ENCODE data around the gene PGBD5.

Gene PGBD5

GRCh38 chr1:230398856-230399255 lies 27.3 kb downstream of the PGBD5 start:
- ATAC-seq (replicated peaks) (no peak), DNase-seq (no peak)
- Mint-ChIP-seq H3K27me3 (peaks cover 44 to 54% of the 10 kb centered on the region in 2 donors), H3K36me3 (peaks cover 0 to 2% of the 10 kb centered on the region in 2 donors), H3K4me3 (no peak overlapping the region), H3K9me3 (peaks cover under 1 to 3% of the 10 kb centered on the region in 2 donors), H3K27ac (no peak overlapping the region), H3K4me1 (no peaks in the 10 kb centered on the region)

GRCh38 chr1:230396966-230397365 lies 29.2 kb downstream of the PGBD5 start:
- DNase-seq (no peak), ATAC-seq (replicated peaks) (no peak)
- Mint-ChIP-seq H3K4me1 (no peaks in the 10 kb centered on the region), H3K27me3 (peaks cover 49 to 58% of the 10 kb centered on the region in 2 donors), H3K4me3 (no peak overlapping the region), H3K9me3 (peaks cover 0 to 5% of the 10 kb centered on the region in 2 donors), H3K36me3 (peaks cover 0 to 2% of the 10 kb centered on the region in 2 donors), H3K27ac (no peak overlapping the region)

- H3K27me3 Mint-ChIP-seq: peaks cover 52 to 55% of the 10 kb centered on the region in 2 donors
- DNase-seq: no peak
- H3K4me3 Mint-ChIP-seq: no peak overlapping the region
- no peak for ATAC-seq (replicated peaks)
- peaks cover 0 to 2% of the 10 kb centered on the region in 2 donors for H3K36me3 Mint-ChIP-seq
- peaks cover 0 to 5% of the 10 kb centered on the region in 2 donors for H3K9me3 Mint-ChIP-seq
- H3K27ac Mint-ChIP-seq: no peak overlapping the region
- no peaks in the 10 kb centered on the region for H3K4me1 Mint-ChIP-seq
Measured at GRCh38 chr1:230395932-230396331, 30.2 kb downstream of the PGBD5 start.

- ATAC-seq (replicated peaks) (no peak), DNase-seq (no peak)
- peaks cover 0 to 2% of the 10 kb centered on the region in 2 donors for H3K36me3 Mint-ChIP-seq
- no peaks in the 10 kb centered on the region for H3K4me1 Mint-ChIP-seq
- peaks cover 47 to 49% of the 10 kb centered on the region in 2 donors for H3K27me3 Mint-ChIP-seq
- no peak overlapping the region for H3K4me3 Mint-ChIP-seq
- peaks cover 0 to 5% of the 10 kb centered on the region in 2 donors for H3K9me3 Mint-ChIP-seq
- no peak overlapping the region for H3K27ac Mint-ChIP-seq
Measured at GRCh38 chr1:230394741-230395140, 31.4 kb downstream of the PGBD5 start.

GRCh38 chr1:230394134-230394533 lies 32.0 kb downstream of the PGBD5 start:
- ATAC-seq (replicated peaks) (peak in 1 of 2 donors; percentile 58), DNase-seq (no peak)
- Mint-ChIP-seq H3K36me3 (peaks cover 0 to 2% of the 10 kb centered on the region in 2 donors), H3K9me3 (peaks cover 0 to 5% of the 10 kb centered on the region in 2 donors), H3K4me1 (no peaks in the 10 kb centered on the region), H3K27me3 (peaks cover 42 to 44% of the 10 kb centered on the region in 2 donors), H3K27ac (no peak overlapping the region), H3K4me3 (no peak overlapping the region)

- ATAC-seq (replicated peaks) (peak in 1 of 2 donors; percentile 39), DNase-seq (no peak)
- H3K4me3 Mint-ChIP-seq: no peak overlapping the region
- H3K4me1 Mint-ChIP-seq: no peaks in the 10 kb centered on the region
- no peak overlapping the region for H3K27ac Mint-ChIP-seq
- peaks cover 0 to 2% of the 10 kb centered on the region in 2 donors for H3K36me3 Mint-ChIP-seq
- H3K9me3 Mint-ChIP-seq: peaks cover 0 to 5% of the 10 kb centered on the region in 2 donors
- peaks cover 42 to 44% of the 10 kb centered on the region in 2 donors for H3K27me3 Mint-ChIP-seq
Measured at GRCh38 chr1:230393722-230394121, 32.4 kb downstream of the PGBD5 start.

GRCh38 chr1:230392920-230393521 lies 33.1 kb downstream of the PGBD5 start:
- H3K27ac Mint-ChIP-seq: no peak overlapping the region
- ATAC-seq (replicated peaks): no peak
- H3K27me3 Mint-ChIP-seq: peaks cover 36 to 38% of the 10 kb centered on the region in 2 donors
- H3K4me3 Mint-ChIP-seq: no peak overlapping the region
- DNase-seq: no peak
- peaks cover 0 to 5% of the 10 kb centered on the region in 2 donors for H3K9me3 Mint-ChIP-seq
- no peaks in the 10 kb centered on the region for H3K4me1 Mint-ChIP-seq
- peaks cover 0 to 2% of the 10 kb centered on the region in 2 donors for H3K36me3 Mint-ChIP-seq

GRCh38 chr1:230392536-230392909 lies 33.6 kb downstream of the PGBD5 start:
- Mint-ChIP-seq H3K4me3 (no peak overlapping the region), H3K9me3 (peaks cover 0 to 5% of the 10 kb centered on the region in 2 donors)

GRCh38 chr1:230391776-230392535 lies 34.2 kb downstream of the PGBD5 start:
- Mint-ChIP-seq H3K4me3 (no peak overlapping the region), H3K27ac (no peak overlapping the region), H3K4me1 (no peaks in the 10 kb centered on the region), H3K27me3 (peaks cover 34 to 37% of the 10 kb centered on the region in 2 donors), H3K36me3 (peaks cover 0 to 2% of the 10 kb centered on the region in 2 donors), H3K9me3 (peaks cover 0 to 5% of the 10 kb centered on the region in 2 donors)
- no peak for DNase-seq
- ATAC-seq (replicated peaks): no peak

More at GRCh38 chr1:230392536-230392909, 33.6 kb downstream of the PGBD5 start:
- no peak overlapping the region for H3K27ac Mint-ChIP-seq
- ATAC-seq (replicated peaks): no peak
- no peak for DNase-seq
- no peaks in the 10 kb centered on the region for H3K4me1 Mint-ChIP-seq
- peaks cover 36 to 37% of the 10 kb centered on the region in 2 donors for H3K27me3 Mint-ChIP-seq
- peaks cover 0 to 2% of the 10 kb centered on the region in 2 donors for H3K36me3 Mint-ChIP-seq

- no peak overlapping the region for H3K27ac Mint-ChIP-seq
- H3K4me1 Mint-ChIP-seq: no peaks in the 10 kb centered on the region
- H3K4me3 Mint-ChIP-seq: no peak overlapping the region
- ATAC-seq (replicated peaks) (no peak), DNase-seq (no peak)
- H3K36me3 Mint-ChIP-seq: peaks cover 0 to 2% of the 10 kb centered on the region in 2 donors
- peaks cover 21 to 28% of the 10 kb centered on the region in 2 donors for H3K27me3 Mint-ChIP-seq
- peaks cover 0 to 5% of the 10 kb centered on the region in 2 donors for H3K9me3 Mint-ChIP-seq
Measured at GRCh38 chr1:230390371-230390770, 35.8 kb downstream of the PGBD5 start.

- H3K27me3 Mint-ChIP-seq: peaks cover 22 to 30% of the 10 kb centered on the region in 2 donors
- H3K9me3 Mint-ChIP-seq: no peaks in the 10 kb centered on the region
- H3K4me1 Mint-ChIP-seq: no peaks in the 10 kb centered on the region
- no peak overlapping the region for H3K27ac Mint-ChIP-seq
- H3K36me3 Mint-ChIP-seq: no peaks in the 10 kb centered on the region
- no peak for DNase-seq
- no peak for ATAC-seq (replicated peaks)
- H3K4me3 Mint-ChIP-seq: no peak overlapping the region
Measured at GRCh38 chr1:230387876-230388275, 38.3 kb downstream of the PGBD5 start.

GRCh38 chr1:230387296-230387695 lies 38.8 kb downstream of the PGBD5 start:
- no peaks in the 10 kb centered on the region for H3K36me3 Mint-ChIP-seq
- H3K9me3 Mint-ChIP-seq: no peaks in the 10 kb centered on the region

GRCh38 chr1:230386637-230387262 lies 39.4 kb downstream of the PGBD5 start:
- no peaks in the 10 kb centered on the region for H3K9me3 Mint-ChIP-seq
- peaks cover 16 to 19% of the 10 kb centered on the region in 2 donors for H3K27me3 Mint-ChIP-seq
- H3K4me3 Mint-ChIP-seq: no peak overlapping the region
- no peaks in the 10 kb centered on the region for H3K4me1 Mint-ChIP-seq
- H3K27ac Mint-ChIP-seq: no peak overlapping the region
- H3K36me3 Mint-ChIP-seq: no peaks in the 10 kb centered on the region
- ATAC-seq (replicated peaks): no peak
- no peak for DNase-seq

More at GRCh38 chr1:230387296-230387695, 38.8 kb downstream of the PGBD5 start:
- Mint-ChIP-seq H3K4me1 (no peaks in the 10 kb centered on the region), H3K4me3 (no peak overlapping the region), H3K27me3 (peaks cover 16 to 24% of the 10 kb centered on the region in 2 donors), H3K27ac (no peak overlapping the region)
- ATAC-seq (replicated peaks) (no peak), DNase-seq (no peak)

- ATAC-seq (replicated peaks): no peak
- peaks cover 15 to 18% of the 10 kb centered on the region in 2 donors for H3K27me3 Mint-ChIP-seq
- no peak overlapping the region for H3K27ac Mint-ChIP-seq
- H3K9me3 Mint-ChIP-seq: no peaks in the 10 kb centered on the region
- no peak for DNase-seq
- no peaks in the 10 kb centered on the region for H3K4me1 Mint-ChIP-seq
- no peaks in the 10 kb centered on the region for H3K36me3 Mint-ChIP-seq
- H3K4me3 Mint-ChIP-seq: no peak overlapping the region
Measured at GRCh38 chr1:230385930-230386329, 40.2 kb downstream of the PGBD5 start.
